A673 (cell line): Measurements from ENCODE around the gene FNBP1L. TPM values are rescaled to one million over a fixed set of nuclear protein-coding genes. Genes with fewer than 3 reads are reported as not detected.

Source experiments
- BruUV-seq: library from RNA; stranded (reverse); fragments of 400-500 nt; replicated peaks from 2 replicates; lab custom pipeline; 2021; lab: Mats Ljungman, UMichigan
- CTCF ChIA-PET: fragments of 300-600 bp; sonication (Branson Sonifier 250); formaldehyde crosslinking; loops from one replicate; lab custom pipeline; 2022; ENCODE audit warnings: antibody characterized with exemption; lab: Charles Lee
- POLR2A ChIA-PET: fragments of 300-600 bp; sonication (Branson Sonifier 250); formaldehyde crosslinking; loops from one replicate; lab custom pipeline; 2022; ENCODE audit warnings: antibody characterized with exemption; ENCODE audit not compliant: low non-redundant PET; lab: Charles Lee
- DNase-seq: peaks from one replicate; pipeline ENCODE4 v3.0.0-alpha.2; 2015; ENCODE audit warnings: low spot score
- H3K27ac ChIP-seq: fragments of 200-600 bp; sonication (generic); 2 replicates; pipeline ENCODE4 v1.5.1; 2016; ENCODE audit warnings: mixed run types, low read depth, mild to moderate bottlenecking, mixed read lengths, antibody characterized with exemption, low read length; ENCODE audit not compliant: poor library complexity, severe bottlenecking
- H3K27me3 ChIP-seq: fragments of 200-600 bp; sonication (generic); replicated peaks from 2 replicates; pipeline ENCODE4 v1.6.1; 2017; ENCODE audit warnings: mixed run types, low read depth, mild to moderate bottlenecking, mixed read lengths, antibody characterized with exemption, low read length; ENCODE audit not compliant: insufficient read depth, poor library complexity
- H3K36me3 ChIP-seq: fragments of 200-600 bp; sonication (generic); 2 replicates; pipeline ENCODE4 v1.6.1; 2016; ENCODE audit warnings: mixed run types, mild to moderate bottlenecking, mixed read lengths, antibody characterized with exemption, low read length; ENCODE audit not compliant: insufficient read depth, poor library complexity, severe bottlenecking
- H3K4me1 ChIP-seq: fragments of 200-600 bp; sonication (generic); 2 replicates; pipeline ENCODE4 v1.6.1; 2017; ENCODE audit warnings: mixed run types, mild to moderate bottlenecking, mixed read lengths, antibody characterized with exemption, low read length; ENCODE audit not compliant: insufficient read depth, poor library complexity, severe bottlenecking
- H3K4me3 ChIP-seq: fragments of 200-600 bp; sonication (generic); 2 replicates; pipeline ENCODE4 v1.5.1; 2016; ENCODE audit warnings: low read depth, mixed run types, mild to moderate bottlenecking, mixed read lengths, low read length; ENCODE audit not compliant: poor library complexity, severe bottlenecking
- H3K9me3 ChIP-seq: fragments of 200-600 bp; sonication (generic); 2 replicates; pipeline ENCODE4 v1.6.1; 2016; ENCODE audit warnings: mixed run types, low read depth, mild to moderate bottlenecking, mixed read lengths, antibody characterized with exemption, low read length; ENCODE audit not compliant: poor library complexity, severe bottlenecking
- EZH2 ChIP-seq: fragments of 200-600 bp; sonication (generic); IDR thresholded peaks from 2 replicates; pipeline ENCODE4 v1.6.1; 2017; ENCODE audit warnings: borderline replicate concordance, low read depth, mild to moderate bottlenecking, mixed read lengths, antibody characterized with exemption, low read length; ENCODE audit not compliant: poor library complexity, severe bottlenecking
- intact Hi-C: fragments of 100-400 bp; cut with micrococcal nuclease; formaldehyde crosslinking; loops from one replicate; pipeline ENCODE4 v1.10.0; 2022; ENCODE audit not compliant: unreplicated experiment
- total RNA-seq: library from RNA; stranded (reverse); gene quantifications from 2 replicates; pipeline ENCODE4 v1.2.3, GENCODE V29; 2021
- TF ChIP-seq, protein P1 (sequence below): fragments of 300-800, 200-600 bp; sonication (generic); conservative IDR thresholded peaks from 2 replicates; pipeline ENCODE4 v1.5.1; 2017; ENCODE audit warnings: low read depth, mild to moderate bottlenecking, antibody characterized with exemption, low read length, moderate library complexity, mixed read lengths

FNBP1L gene
- total RNA-seq, 1 experiment from 2014 or later, result 39.6 TPM

- DNase-seq, result no peak
- H3K27me3 ChIP-seq, result no peaks in the 10 kb centered on the region
- TF ChIP-seq, protein P1, sequence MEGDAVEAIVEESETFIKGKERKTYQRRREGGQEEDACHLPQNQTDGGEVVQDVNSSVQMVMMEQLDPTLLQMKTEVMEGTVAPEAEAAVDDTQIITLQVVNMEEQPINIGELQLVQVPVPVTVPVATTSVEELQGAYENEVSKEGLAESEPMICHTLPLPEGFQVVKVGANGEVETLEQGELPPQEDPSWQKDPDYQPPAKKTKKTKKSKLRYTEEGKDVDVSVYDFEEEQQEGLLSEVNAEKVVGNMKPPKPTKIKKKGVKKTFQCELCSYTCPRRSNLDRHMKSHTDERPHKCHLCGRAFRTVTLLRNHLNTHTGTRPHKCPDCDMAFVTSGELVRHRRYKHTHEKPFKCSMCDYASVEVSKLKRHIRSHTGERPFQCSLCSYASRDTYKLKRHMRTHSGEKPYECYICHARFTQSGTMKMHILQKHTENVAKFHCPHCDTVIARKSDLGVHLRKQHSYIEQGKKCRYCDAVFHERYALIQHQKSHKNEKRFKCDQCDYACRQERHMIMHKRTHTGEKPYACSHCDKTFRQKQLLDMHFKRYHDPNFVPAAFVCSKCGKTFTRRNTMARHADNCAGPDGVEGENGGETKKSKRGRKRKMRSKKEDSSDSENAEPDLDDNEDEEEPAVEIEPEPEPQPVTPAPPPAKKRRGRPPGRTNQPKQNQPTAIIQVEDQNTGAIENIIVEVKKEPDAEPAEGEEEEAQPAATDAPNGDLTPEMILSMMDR, result no peak
- no peak for TF ChIP-seq EZH2
- H3K4me1 ChIP-seq, result no peaks in the 10 kb centered on the region
- ChIA-PET CTCF (no interaction called here), POLR2A (no interaction called here)
- no peaks in the 10 kb centered on the region for H3K9me3 ChIP-seq
- no peak overlapping the region for H3K27ac ChIP-seq
- no peak overlapping the region for H3K4me3 ChIP-seq
- intact Hi-C loops, result no loop called here
- no TSS peak for BruUV-seq
- H3K36me3 ChIP-seq, result no peaks in the 10 kb centered on the region
Measured at GRCh38 chr1:93595743-93596142, 147.8 kb downstream of the FNBP1L start.

DNA sequence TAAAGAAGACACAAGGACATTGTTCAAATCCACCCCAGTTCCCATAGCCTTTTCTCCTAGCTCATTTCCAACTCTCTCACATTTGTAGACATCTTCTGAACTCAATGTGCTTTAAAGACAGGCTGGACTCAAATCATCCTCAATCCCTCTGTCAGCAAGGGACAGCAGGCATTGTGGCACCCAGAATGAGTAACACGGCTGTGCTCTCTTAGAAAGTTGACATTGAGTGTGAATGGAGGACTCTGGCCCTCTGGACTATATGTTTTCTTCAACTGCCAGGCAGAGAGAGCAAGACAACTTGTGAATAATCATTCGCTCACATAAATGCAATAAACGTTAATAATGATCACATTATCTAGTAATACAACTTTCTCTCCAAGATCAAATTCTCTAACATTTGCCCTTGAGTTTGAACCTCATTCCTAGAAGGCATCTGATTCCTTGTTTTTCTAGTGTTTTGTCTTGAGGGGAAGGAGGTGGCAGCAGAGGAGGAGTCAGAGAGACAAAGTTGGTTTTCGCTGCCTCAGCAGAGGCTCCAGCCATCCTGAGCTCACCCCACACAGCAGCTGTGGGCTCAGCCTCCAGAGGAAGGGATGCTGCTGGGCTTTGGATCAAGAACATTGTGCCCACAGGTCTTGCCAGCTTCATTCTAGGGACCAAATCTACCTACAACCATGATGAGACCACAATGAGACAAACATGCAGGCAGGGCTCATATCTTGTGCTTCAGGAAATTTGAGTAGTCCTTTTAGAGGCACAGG, 148.6 kb downstream of the FNBP1L start:
- no peak overlapping the region for H3K4me3 ChIP-seq
- TF ChIP-seq, protein P1, result no peak
- TF ChIP-seq EZH2, result no peak
- no TSS peak for BruUV-seq

GRCh38 chr1:93597709-93598108, 149.8 kb downstream of the FNBP1L start:
- POLR2A ChIA-PET, result no interaction called here
- CTCF ChIA-PET, result no interaction called here
- intact Hi-C loops, result no loop called here
- DNase-seq, result no peak
- Histone ChIP-seq H3K4me1 (no peaks in the 10 kb centered on the region), H3K27me3 (no peaks in the 10 kb centered on the region), H3K9me3 (no peaks in the 10 kb centered on the region), H3K4me3 (no peak overlapping the region), H3K36me3 (no peaks in the 10 kb centered on the region), H3K27ac (no peak overlapping the region)
- BruUV-seq, result no TSS peak
- TF ChIP-seq EZH2, result no peak
- TF ChIP-seq, protein P1, result no peak

More for the DNA sequence above, 148.6 kb downstream of the FNBP1L start:
- POLR2A ChIA-PET, result no interaction called here
- Histone ChIP-seq H3K4me1 (no peaks in the 10 kb centered on the region), H3K27me3 (no peaks in the 10 kb centered on the region), H3K9me3 (no peaks in the 10 kb centered on the region), H3K27ac (no peak overlapping the region), H3K36me3 (no peaks in the 10 kb centered on the region)
- intact Hi-C loops, result no loop called here
- CTCF ChIA-PET, result no interaction called here
- DNase-seq, result no peak
